ENCODE data around the gene RBM26. TPM values are rescaled to one million over a fixed set of nuclear protein-coding genes. Genes with fewer than 3 reads are reported as not detected.

The RBM26 gene
- total RNA-seq, 4 donors from 2014 or later: 16.0 to 42.3 (median 25.4) TPM

- Histone ChIP-seq H3K27ac (peak overlapping the region in 1 of 4 donors; percentile 42), H3K36me3 (peaks cover 0 to 23% (median 4%) of the 10 kb centered on the region in 3 donors), H3K4me1 (peaks cover 19 to 71% (median 28%) of the 10 kb centered on the region in 3 donors), H3K4me3 (no peak overlapping the region), H3K27me3 (no peaks in the 10 kb centered on the region), H3K9me3 (peaks cover 0 to 4% (median 0%) of the 10 kb centered on the region in 3 donors)
- WGBS, 2 donors: 66 to 69% methylated on average over 2 of the region's 2 CpGs
- intact Hi-C loops (cut with DNase I): no loop called here
- TF ChIP-seq, protein P1, sequence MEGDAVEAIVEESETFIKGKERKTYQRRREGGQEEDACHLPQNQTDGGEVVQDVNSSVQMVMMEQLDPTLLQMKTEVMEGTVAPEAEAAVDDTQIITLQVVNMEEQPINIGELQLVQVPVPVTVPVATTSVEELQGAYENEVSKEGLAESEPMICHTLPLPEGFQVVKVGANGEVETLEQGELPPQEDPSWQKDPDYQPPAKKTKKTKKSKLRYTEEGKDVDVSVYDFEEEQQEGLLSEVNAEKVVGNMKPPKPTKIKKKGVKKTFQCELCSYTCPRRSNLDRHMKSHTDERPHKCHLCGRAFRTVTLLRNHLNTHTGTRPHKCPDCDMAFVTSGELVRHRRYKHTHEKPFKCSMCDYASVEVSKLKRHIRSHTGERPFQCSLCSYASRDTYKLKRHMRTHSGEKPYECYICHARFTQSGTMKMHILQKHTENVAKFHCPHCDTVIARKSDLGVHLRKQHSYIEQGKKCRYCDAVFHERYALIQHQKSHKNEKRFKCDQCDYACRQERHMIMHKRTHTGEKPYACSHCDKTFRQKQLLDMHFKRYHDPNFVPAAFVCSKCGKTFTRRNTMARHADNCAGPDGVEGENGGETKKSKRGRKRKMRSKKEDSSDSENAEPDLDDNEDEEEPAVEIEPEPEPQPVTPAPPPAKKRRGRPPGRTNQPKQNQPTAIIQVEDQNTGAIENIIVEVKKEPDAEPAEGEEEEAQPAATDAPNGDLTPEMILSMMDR (IDR thresholded peaks at IDR 0.05): no peak
- no peak for TF ChIP-seq POLR2A (IDR thresholded peaks at IDR 0.05)
- DNase-seq: no peak
These were observed 4.6 kb downstream of the RBM26 start for GRCh38 chr13:79401259-79402070.

- H3K36me3 ChIP-seq: peaks cover 0 to 48% (median 4%) of the 10 kb centered on the region in 3 donors
- peak overlapping the region in 2 of 4 donors; percentile 2 to 10 for H3K27ac ChIP-seq
- no peak for DNase-seq
- H3K27me3 ChIP-seq: no peaks in the 10 kb centered on the region
- H3K4me1 ChIP-seq: peaks cover 15 to 65% (median 19%) of the 10 kb centered on the region in 3 donors
- no peak for TF ChIP-seq POLR2A (IDR thresholded peaks at IDR 0.05)
- TF ChIP-seq, protein P1 (IDR thresholded peaks at IDR 0.05): no peak
- no peak overlapping the region for H3K4me3 ChIP-seq
- 26 to 41% methylated on average over 1 of the region's 1 CpG for WGBS, 2 donors
- intact Hi-C loops (cut with DNase I): no loop called here
- peaks cover 0 to 10% (median 5%) of the 10 kb centered on the region in 3 donors for H3K9me3 ChIP-seq
These were observed 7.1 kb downstream of the RBM26 start for GRCh38 chr13:79398915-79399314.

GRCh38 chr13:79398127-79398526 is 7.9 kb downstream of the RBM26 start:
- TF ChIP-seq, protein P1 (IDR thresholded peaks at IDR 0.05): no peak
- TF ChIP-seq POLR2A (IDR thresholded peaks at IDR 0.05): no peak
- peaks cover 0 to 10% (median 5%) of the 10 kb centered on the region in 3 donors for H3K9me3 ChIP-seq
- H3K27me3 ChIP-seq: no peaks in the 10 kb centered on the region
- peaks cover 13 to 65% (median 21%) of the 10 kb centered on the region in 3 donors for H3K4me1 ChIP-seq
- no peak for DNase-seq
- intact Hi-C loops (cut with DNase I): no loop called here
- peak overlapping the region in 2 of 4 donors; percentile 2 to 10 for H3K27ac ChIP-seq
- H3K36me3 ChIP-seq: peaks cover 0 to 55% (median 4%) of the 10 kb centered on the region in 3 donors
- H3K4me3 ChIP-seq: no peak overlapping the region

DNA sequence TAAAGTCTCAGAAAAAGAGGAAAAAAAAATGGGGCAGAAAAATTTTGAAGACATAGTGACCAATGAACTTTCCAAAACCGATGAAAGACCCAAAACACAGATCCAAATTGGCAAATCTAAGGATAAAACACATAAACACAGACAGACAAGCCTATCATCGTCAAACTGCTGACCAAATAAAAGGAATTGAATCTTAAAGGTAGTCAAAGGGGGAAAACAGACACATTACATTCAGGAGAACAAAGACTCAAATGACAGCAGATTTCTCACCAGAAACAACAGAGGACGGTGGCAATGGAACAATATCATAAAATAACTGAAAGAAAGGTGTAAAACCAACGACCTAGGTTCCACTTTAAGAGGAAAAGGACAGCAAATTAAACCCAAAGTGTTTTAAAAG is 10.2 kb downstream of the RBM26 start:
- TF ChIP-seq POLR2A (IDR thresholded peaks at IDR 0.05): no peak
- TF ChIP-seq, protein P1 (IDR thresholded peaks at IDR 0.05): no peak
- WGBS, 2 donors: 84 to 85% methylated on average over 4 of the region's 4 CpGs
- Histone ChIP-seq H3K36me3 (peaks cover 0 to 61% (median 4%) of the 10 kb centered on the region in 3 donors), H3K9me3 (peaks cover 0 to 10% (median 5%) of the 10 kb centered on the region in 3 donors), H3K27me3 (no peaks in the 10 kb centered on the region), H3K4me3 (no peak overlapping the region), H3K4me1 (peaks cover 7 to 51% (median 12%) of the 10 kb centered on the region in 3 donors), H3K27ac (no peak overlapping the region)
- DNase-seq: no peak
- intact Hi-C loops (cut with DNase I): no loop called here

GRCh38 chr13:79393564-79394249 is 12.3 kb downstream of the RBM26 start:
- H3K9me3 ChIP-seq: peaks cover 0 to 10% (median 5%) of the 10 kb centered on the region in 3 donors
- peaks cover 7 to 37% (median 12%) of the 10 kb centered on the region in 3 donors for H3K4me1 ChIP-seq
- H3K27ac ChIP-seq: peak overlapping the region in 1 of 4 donors; percentile 29
- 62 to 63% methylated on average over 14 of the region's 14 CpGs for WGBS, 2 donors
- peaks cover 0 to 49% (median 4%) of the 10 kb centered on the region in 3 donors for H3K36me3 ChIP-seq
- intact Hi-C loops (cut with DNase I): no loop called here
- no peaks in the 10 kb centered on the region for H3K27me3 ChIP-seq
- DNase-seq: peak; percentile 15
- TF ChIP-seq, protein P1 (IDR thresholded peaks at IDR 0.05): no peak
- TF ChIP-seq POLR2A (IDR thresholded peaks at IDR 0.05): no peak
- peak overlapping the region in 1 of 4 donors; percentile 38 for H3K4me3 ChIP-seq

Data from esophagus squamous epithelium (tissue), 5 donors.